GM12875 (cell line): Measurements from ENCODE around the gene CES2.

Source experiments
- H3K4me3 ChIP-seq: one replicate; pipeline ENCODE4 v1.5.1; 2011; ENCODE audit warnings: low read depth, low read length, control low read depth
- TF ChIP-seq, protein P1 (sequence below): IDR thresholded peaks from 2 replicates; pipeline ENCODE4 v1.5.1; 2011; ENCODE audit warnings: low read depth, mild to moderate bottlenecking, control low read depth, inconsistent platforms, low read length, moderate library complexity, borderline replicate concordance; ENCODE audit not compliant: insufficient read depth

The CES2 gene

DNA sequence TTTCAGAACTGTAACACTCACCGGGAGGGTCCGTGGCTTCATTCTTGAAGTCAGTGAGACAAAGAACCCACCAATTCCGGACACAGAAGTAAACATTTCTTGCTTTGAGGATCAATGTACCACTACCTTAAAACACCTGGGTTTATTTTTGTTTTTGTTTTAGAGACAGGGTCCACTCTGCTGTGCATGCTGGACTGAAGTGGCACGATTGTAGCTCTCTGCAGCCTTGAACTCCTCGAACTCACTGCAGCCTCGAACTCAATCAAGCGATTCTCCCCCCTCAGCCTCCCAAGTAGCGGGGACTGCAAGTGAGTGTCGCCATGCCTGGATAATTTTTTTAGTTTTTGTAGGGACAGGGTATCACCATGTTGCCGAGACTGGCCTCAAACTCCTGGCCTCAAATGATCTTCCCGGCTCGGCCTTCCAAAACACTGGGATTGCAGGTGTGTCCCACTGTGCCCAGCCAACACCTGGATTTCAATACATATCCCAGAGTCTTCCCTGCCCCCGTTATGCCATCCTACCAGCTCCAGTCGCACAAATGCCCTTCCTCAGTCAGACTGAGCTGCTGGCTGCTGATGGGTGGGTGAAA lies 40.1 kb downstream of the CES2 start:
- TF ChIP-seq, protein P1, sequence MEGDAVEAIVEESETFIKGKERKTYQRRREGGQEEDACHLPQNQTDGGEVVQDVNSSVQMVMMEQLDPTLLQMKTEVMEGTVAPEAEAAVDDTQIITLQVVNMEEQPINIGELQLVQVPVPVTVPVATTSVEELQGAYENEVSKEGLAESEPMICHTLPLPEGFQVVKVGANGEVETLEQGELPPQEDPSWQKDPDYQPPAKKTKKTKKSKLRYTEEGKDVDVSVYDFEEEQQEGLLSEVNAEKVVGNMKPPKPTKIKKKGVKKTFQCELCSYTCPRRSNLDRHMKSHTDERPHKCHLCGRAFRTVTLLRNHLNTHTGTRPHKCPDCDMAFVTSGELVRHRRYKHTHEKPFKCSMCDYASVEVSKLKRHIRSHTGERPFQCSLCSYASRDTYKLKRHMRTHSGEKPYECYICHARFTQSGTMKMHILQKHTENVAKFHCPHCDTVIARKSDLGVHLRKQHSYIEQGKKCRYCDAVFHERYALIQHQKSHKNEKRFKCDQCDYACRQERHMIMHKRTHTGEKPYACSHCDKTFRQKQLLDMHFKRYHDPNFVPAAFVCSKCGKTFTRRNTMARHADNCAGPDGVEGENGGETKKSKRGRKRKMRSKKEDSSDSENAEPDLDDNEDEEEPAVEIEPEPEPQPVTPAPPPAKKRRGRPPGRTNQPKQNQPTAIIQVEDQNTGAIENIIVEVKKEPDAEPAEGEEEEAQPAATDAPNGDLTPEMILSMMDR: no peak
- no peak overlapping the region for H3K4me3 ChIP-seq

DNA sequence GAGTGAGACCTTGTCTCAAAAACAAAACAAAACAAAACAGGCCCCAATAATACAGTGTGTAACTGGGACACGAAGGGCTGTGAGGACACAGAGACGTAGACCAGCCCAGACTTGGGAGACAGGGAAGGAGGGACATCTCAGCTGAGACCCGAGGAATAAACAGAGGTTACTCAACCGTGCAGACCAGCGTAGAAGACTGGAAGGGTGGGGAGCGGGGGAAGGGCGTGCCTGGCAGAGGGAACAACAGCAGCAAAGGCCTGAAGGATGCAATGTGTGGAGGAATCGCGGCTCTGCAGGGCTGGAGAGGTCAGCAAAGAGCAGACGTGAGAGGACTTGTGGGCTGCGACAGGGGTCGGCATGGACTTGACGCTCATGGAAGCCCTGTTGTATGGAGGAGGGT lies 41.4 kb downstream of the CES2 start:
- no peak overlapping the region for H3K4me3 ChIP-seq
- TF ChIP-seq, protein P1: no peak

DNA sequence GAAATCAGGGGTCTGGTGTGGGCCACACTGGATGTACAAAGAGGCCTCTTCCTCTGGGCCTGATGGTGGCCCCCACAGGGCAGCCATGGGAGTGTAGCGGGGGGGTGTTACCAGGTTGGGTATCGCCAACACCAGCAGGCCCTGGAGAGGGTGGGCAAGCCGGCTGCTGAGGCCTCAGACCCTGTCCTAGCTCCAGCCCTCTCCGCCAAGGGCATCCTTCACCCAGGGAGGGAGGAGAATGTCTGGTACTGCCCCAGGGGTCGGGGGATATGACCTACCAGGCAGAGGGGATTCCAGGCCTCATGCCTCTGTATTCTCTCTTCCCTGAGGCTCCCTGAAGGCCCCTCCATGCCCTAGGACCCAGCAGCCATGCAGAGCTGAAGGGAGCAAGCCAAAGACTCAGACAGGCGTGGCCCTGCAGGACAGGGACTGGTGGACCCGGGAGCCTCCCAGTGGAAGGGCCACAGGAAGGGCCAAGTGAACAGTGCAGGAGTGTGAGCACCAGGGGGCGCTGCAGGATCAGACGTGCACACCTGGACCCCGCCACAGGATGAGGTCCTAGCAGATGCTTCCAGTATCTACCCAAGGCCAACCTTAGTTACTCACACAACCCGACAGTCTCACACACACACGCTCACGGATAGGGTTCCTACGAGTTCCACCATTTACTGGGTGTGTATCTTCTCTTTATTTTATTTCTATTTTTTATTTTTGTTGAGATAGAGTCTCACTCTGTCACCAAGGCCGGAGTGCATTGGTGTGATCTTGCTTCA lies 42.2 kb downstream of the CES2 start:
- no peak overlapping the region for H3K4me3 ChIP-seq
- TF ChIP-seq, protein P1: peak; percentile 92

DNA sequence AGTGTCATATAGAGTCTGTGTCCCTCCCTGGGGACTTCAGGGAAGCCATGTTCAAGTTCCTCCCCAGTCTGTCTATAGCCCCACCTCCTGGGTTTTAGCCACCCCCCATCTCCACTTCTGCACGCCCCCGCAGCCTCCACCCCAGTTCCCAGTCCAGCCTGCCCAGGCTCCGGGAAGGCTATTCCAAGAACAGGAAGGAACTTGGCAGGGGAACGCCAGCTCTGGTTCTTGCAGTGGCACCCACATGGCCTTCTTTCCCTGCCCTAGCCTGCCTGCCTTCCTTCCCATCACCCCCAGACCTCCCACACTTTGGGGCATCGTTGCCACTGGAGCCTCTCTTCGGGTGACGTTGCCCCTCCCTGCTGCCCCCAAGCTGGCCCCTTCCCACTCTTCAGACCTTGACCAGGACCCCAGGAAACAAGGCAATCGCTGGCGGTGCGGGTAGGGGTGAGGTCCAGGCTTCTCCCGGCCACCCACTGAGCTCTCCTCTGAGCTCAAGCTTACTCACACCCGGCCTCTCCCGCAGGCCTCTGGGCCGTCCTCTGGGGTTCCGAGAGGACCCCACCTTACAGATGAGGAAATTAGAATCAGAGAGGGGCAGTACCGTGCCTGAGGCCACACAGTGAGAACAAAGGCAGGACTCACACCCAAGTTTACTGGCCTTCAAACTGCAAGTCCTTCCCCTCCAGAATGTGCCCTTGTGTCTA lies 43.8 kb downstream of the CES2 start:
- TF ChIP-seq, protein P1: no peak
- no peak overlapping the region for H3K4me3 ChIP-seq

DNA sequence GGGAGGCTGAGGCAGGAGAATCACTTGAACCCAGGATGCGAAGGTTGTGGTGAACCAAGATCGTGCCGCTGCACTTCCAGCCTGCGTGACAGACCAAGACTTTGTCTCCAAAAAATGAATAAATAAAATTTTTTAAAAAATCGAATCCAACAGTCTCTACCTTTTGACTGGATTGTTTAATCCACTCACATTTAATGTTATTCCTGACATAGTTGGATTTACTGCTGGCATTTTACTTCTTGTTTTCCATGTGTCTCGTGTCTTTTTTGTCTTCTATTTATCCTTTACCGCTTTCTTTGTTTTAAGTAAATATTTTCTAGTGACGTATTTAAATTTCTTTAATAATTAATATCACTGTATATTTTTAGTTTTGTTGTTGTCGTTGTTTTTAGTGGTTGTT lies 47.7 kb downstream of the CES2 start:
- TF ChIP-seq, protein P1: no peak
- H3K4me3 ChIP-seq: no peak overlapping the region

DNA sequence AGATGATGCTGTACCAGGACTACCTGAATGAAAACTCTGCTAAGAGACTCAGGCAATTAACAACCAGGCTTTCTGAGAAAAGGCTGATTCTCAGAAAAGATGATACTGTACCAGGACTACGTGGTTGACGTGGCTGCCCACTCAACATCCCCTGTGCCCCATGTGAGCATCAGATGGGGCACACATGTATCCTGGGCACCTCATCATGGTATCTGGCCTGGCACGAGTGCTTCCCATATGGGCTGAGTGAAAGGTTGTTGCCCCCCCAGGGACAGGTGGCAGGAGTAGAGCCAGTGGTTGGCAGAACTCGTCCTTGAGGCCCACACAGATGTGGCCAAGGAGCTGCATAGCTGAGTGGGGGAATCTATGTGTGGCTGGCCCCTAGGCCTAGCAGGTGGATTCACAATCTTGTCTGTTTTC lies 49.6 kb downstream of the CES2 start:
- no peak overlapping the region for H3K4me3 ChIP-seq
- TF ChIP-seq, protein P1: no peak
